RPMI7951 (cell line): ENCODE measurements around the gene CEMIP2. TPM values are rescaled to one million over a fixed set of nuclear protein-coding genes. Genes with fewer than 3 reads are reported as not detected.
"Not testable (repeated sequence)": the region's sequence is repeated elsewhere in the genome, so short reads cannot be mapped to it uniquely, and the experiment has no call there.

Experiments
- DNase-seq: peaks from one replicate; pipeline ENCODE4 v3.0.0-alpha.2; 2012; ENCODE audit warnings: low read depth
- total RNA-seq: library from RNA; depleted of rRNA; stranded (reverse); fragments of >200 nt; shearing (Covaris generic); gene quantifications from 2 replicates; pipeline ENCODE4 v1.2.3, GENCODE V29; 2014; rRNA removed

The CEMIP2 gene, protein sequence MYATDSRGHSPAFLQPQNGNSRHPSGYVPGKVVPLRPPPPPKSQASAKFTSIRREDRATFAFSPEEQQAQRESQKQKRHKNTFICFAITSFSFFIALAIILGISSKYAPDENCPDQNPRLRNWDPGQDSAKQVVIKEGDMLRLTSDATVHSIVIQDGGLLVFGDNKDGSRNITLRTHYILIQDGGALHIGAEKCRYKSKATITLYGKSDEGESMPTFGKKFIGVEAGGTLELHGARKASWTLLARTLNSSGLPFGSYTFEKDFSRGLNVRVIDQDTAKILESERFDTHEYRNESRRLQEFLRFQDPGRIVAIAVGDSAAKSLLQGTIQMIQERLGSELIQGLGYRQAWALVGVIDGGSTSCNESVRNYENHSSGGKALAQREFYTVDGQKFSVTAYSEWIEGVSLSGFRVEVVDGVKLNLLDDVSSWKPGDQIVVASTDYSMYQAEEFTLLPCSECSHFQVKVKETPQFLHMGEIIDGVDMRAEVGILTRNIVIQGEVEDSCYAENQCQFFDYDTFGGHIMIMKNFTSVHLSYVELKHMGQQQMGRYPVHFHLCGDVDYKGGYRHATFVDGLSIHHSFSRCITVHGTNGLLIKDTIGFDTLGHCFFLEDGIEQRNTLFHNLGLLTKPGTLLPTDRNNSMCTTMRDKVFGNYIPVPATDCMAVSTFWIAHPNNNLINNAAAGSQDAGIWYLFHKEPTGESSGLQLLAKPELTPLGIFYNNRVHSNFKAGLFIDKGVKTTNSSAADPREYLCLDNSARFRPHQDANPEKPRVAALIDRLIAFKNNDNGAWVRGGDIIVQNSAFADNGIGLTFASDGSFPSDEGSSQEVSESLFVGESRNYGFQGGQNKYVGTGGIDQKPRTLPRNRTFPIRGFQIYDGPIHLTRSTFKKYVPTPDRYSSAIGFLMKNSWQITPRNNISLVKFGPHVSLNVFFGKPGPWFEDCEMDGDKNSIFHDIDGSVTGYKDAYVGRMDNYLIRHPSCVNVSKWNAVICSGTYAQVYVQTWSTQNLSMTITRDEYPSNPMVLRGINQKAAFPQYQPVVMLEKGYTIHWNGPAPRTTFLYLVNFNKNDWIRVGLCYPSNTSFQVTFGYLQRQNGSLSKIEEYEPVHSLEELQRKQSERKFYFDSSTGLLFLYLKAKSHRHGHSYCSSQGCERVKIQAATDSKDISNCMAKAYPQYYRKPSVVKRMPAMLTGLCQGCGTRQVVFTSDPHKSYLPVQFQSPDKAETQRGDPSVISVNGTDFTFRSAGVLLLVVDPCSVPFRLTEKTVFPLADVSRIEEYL (N-terminal part only)
- 17.2 and 26.3 TPM in 2 replicates for total RNA-seq

DNA sequence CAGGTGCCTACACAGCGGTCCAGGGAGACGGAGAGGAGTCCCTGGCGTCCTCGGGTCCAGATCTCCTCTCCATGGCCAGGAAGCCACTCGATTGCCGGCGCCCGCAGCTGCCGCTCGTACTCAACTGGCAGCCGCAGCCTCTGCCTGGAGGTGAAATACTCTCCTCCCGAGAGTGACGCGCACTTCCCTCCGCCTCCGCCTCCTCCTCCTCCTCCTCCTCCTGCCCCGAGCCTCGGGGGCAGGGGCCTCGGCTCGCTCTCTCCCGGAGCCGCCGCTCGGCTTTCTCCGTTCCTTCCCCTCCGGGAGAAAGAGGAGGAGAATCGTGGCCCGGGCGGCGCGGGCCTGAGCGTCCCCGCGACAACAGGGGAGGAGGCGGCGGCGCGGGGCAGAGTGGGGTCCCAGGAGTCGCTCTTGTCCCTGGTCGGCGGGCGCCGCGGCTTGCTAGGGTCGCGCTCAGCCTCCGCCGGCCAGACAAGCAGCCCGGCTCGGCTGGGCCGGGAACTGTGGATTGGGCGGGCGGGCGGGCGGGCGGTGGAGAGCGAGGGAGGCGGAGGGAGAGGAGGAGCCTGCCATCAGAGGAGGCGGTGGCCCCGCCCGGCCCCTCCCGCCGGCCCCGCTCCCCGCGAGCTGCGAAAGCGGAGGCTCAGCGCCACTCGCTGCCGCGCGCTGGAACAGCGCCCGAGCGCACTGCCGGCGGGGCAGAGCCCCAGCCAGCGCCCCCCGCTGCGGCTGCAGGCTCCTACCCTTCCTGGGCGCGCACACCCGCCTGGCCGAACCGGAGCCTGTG is at the start of gene CEMIP2:
Gene CEMIP2, minus strand, starts transcription at position 126 of the 787 bp plus-strand sequence. CDS start 18,140 bp downstream, outside the sequence.
- DNase-seq, result peak; percentile 90

DNA sequence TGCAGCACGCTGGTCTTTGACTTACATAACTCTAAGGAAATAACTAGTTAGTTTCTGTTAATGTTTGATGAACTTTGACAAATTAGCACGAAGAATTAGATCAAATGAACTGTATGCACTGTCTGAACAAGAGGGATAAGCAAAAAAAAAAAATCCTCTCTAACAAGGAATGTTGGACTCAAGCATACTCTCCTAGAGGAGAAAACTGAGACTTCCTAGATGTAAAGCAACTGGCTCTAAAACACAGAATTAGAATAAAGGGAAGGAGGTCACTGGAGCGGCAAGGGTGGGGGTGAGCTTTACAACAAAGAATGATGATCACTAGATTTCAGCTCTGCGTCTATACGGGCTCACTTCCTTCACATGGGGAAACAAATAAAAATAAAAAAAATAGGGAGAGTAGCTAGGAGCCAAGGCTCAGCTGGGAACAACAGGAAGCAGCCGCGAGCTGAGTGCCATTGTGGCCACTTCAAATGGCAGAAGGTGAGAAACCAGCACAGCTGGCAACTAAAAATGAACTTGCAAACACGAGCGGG is 48.7 kb upstream of the CEMIP2 start:
- DNase-seq, result no peak

DNA sequence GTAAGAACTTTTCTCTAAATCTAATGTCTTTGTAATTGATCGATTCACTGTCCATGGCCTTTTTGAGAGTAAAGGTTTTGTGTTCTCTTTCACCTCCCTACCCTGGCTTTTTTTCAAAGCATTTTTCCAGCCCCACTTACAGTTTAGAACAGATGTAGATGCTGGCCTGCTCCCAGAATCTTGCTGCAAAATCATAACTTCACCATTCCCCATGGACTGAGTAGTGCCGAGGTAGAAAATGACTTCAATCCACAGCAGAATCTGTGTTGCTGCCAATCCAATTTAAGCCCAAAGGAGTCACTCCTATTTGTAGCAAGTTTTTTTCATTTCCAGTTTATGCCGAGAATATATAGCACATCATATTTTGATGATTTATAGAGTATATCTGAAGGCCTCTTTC is 46.5 kb upstream of the CEMIP2 start:
- DNase-seq, result no peak

DNA sequence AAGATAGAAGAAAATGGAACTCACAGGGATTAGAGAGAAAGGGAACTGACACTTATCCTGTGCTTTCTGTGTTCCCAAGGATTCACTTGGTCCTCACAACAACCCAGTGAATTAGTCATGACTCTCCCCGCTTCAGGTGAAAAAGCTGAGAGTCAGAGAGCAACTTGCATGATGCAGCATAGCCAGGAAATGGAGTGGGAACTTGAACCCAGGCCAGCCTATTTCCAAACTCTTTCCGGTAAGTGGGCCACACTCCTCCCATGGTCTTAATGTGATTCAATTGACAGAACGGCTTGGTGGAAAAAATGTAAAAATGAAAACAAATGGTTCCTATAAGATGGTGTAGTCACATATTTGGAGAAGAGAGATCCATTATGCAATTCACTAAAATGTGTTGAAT is 45.9 kb upstream of the CEMIP2 start:
- DNase-seq, result no peak

DNA sequence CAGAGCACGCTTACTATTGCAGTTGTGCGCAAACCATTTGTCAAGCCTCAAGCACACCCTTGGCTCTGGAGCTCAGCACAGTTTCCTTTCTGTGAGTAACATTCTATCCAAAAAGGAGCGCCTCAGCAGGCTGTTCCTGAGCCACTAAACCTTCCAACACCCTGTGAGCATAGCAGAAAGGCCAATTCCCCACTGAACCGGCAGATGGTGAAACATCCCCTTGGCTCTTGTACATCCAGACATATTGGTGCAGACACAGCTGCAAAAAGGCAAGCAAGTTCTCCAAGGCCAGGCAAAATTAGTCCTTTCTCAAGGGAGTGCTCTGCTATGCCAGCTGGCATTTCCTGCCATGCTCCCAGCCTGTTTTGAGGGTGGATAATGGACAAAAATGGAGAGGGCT is 44.1 kb upstream of the CEMIP2 start:
- DNase-seq, result no peak

GRCh38 chr9:71808068-71808467 is 39.8 kb upstream of the CEMIP2 start:
- DNase-seq, result no peak

DNA sequence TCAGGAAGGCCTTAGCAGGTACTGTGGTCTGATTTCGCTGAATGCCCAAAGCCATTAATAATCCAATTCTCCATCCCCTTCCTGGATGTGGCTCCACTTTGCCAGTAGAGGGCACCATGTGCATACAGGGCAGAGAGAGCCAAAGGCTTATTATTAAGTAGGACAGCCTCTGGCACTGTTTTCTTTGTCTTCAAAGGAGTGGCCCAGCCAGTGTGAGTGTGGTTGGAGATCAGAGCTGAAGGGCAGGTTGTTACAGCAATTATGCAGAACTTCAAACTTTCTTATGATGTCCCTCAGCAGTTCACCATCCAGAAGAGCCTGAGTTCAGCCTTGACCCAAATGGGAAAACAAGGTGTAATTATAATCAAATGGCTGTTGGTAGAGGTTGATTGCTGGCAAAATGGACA is 38.6 kb upstream of the CEMIP2 start:
- DNase-seq, result peak; percentile 63

GRCh38 chr9:71805096-71805495 is 36.8 kb upstream of the CEMIP2 start:
- not testable (repeated sequence) for DNase-seq

DNA sequence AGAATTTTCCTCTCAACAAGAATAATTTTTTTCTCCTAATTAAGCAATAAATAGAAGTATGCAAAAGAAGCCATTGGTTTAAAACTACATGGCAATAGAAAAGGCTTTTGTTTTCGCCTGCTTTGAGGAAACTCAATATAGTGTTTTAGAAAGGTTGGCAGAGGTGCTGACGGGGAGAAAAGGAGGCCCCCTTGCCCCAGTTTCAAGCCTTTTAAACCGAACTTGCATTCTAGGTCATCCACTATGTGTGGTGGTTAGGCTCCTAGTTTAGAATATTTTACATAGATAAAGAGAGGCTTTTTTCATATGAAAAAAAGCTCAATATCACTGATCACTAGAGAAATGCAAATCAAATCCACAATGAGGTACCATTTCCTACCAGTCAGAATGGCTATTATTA is 33.5 kb upstream of the CEMIP2 start:
- DNase-seq, result no peak

DNA sequence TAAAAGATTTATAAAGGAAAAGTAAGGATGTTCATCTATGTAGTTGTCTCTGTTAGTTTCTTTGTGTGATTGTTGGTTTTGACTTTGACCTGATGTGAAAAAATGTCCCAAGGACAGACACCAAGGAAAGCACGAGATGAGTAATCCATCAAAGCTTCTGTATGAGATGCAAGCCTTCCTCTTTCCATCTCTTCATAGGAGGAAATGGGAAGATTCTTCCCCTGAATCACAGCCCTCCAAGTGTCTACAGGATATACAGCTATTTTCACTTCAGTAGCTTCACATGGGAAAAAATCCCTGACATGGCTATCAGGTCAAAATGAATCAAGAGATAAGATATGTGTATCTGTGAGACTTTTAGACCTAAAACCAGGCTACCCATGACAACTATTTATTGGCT is 29.0 kb upstream of the CEMIP2 start:
- no peak for DNase-seq

DNA sequence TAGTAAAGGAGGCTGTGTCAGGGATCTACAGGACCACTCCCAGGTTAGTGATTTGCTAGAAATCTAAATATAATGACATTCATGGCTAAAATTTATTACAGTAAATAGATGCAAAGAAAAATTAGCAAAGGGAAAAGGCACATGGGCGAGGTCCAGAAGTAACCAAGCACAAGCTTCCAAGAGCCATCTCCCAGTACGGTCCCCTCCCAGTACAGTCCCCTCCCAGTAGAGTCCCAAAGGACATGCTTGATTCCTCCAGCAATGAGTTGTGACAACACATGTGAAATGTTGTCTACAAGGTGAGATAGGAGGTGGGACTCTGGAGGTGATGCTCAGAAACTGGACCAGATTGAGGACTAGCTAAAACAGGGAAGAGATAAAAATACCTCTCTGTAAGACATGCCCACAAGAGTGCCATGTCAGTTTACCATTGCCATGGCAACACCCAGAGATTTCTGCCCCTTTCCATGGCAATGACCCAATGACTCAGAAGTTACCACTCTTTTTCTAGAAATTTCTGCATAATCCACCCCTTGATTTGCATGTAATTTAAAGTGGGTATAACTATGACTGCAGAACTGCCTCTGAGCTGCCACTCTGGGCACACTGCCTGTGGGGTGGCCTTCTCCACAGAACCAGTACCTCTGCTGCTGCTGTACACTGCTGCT is 27.9 kb upstream of the CEMIP2 start:
- DNase-seq, result no peak

- no peak for DNase-seq
Measured at GRCh38 chr9:71795097-71795813, 26.9 kb upstream of the CEMIP2 start.

DNA sequence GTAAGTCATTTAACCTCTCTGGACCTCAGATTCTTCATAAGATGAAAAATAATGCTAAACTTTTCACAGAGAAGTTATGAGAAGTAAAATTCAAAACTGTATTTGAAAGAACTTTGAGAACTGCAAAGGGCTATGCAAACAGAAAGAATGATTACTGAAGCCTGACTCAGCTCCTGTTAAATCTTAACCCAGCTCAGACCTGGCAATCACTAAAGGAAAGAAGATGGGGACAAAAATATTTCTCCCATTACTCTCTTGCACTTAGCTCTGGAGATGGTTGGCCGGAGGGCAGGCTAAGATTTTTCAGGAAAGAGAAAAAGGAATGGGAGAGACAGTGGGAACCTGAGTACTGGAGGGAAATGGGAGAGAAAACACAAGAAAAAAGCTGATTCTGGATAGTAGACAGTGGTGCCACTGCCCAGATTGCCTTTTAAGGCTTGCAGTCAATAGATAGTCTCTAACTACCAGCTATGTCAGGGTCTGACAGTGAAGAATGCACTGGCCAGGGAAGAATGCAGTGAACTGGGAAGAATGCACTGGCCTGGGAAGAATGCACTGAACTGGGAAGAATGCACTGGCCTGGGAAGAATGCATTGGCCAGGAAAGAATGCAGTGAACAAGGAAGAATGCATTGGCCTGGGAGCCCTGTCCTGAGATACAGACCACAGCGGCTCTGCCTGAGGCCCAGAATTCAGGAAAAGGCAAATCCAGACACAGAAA is 25.2 kb upstream of the CEMIP2 start:
- peak; percentile 52 for DNase-seq

GRCh38 chr9:71791875-71792274 is 23.6 kb upstream of the CEMIP2 start:
- DNase-seq, result peak; percentile 36

DNA sequence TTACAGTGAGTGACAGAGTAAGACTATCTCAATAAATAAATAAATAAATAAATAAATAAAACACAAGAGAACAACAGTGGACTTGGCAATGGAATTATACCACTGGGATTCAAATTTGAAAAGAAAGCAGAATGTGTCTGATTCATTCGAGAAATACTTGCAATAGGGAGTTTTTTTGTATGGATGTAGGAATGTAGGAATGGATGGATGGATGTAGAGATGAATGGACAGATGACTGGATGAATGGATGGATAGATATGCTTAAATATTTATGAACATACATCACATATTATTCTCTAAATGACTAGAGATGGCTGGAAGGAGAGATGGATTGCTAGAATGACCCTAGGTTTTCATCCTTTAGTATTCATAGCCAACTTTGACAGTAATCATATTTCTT is 22.0 kb upstream of the CEMIP2 start:
- DNase-seq, result no peak

DNA sequence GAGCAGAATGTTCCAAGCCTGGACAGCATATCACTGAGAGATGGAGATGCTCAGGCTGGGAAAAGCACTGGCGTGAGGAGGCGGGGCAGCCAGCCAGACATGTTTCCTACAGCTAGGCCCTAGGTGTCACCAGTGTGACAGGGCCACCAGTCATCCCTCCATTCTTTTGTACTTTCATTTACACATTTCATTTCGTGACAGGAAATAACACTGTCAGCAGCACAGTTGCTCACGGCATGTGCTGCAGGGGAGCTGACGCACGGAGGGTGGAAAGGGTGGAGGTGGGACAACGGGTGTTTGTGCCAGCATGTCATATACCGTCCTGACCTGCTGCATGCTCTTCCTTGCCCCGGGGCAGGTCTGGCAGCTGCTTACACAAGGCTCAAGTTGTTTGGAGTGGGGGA is 14.8 kb upstream of the CEMIP2 start:
- DNase-seq, result peak; percentile 69

- no peak for DNase-seq
Measured at GRCh38 chr9:71781391-71781790, 13.1 kb upstream of the CEMIP2 start.

GRCh38 chr9:71780953-71781352 is 12.6 kb upstream of the CEMIP2 start:
- no peak for DNase-seq

- no peak for DNase-seq
Measured at GRCh38 chr9:71778085-71778484, 9.8 kb upstream of the CEMIP2 start.
